Measurements from ENCODE around the gene FADS1. TPM values are rescaled to one million over a fixed set of nuclear protein-coding genes. Genes with fewer than 3 reads are reported as not detected.

Gene FADS1
- total RNA-seq, 4 donors from 2014 or later: 16.4 to 69.6 (median 46.6) TPM

DNA sequence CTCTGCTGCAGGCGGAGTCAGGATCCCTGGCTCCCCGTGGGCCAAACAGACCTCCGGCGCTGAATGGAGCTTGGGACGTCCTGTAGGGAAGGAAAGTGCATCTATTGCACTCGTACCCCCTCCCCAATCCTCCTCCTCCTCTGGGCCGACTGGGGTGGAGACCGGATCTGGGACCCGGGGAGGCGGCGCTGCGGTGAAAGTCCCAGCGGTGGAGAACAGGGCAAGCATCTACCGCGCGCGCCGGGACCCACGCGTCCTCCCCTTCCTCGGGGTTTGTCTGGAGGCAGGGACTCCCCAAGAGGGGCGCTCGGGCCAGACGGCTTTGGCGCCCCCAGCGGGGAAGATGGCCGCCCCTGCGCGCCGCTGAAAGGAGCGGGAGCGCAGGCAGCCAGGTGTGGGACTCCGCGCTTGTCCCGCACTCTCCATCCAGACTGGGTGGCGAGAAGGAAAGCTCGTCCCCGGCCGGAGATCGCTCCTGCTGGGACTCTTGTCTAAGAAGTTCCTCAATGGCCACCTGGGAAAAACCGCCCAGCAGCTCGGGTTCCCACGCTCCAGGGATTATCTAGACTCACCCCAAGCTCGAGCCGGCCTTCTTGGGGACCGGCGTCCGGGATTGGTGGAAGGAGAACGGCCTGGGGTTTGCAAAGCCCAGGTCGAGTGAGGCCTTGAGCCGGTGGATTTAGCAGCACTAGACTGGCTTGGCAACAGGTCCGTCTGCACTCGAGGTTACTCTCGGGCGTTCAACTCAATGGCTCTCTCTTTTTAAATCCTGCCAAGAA lies 12.0 kb upstream of the FADS1 start:
- Histone ChIP-seq H3K27me3 (peaks cover 22% of the 10 kb centered on the region), H3K36me3 (no peaks in the 10 kb centered on the region), H3K4me3 (peak overlapping the region; percentile 53), H3K27ac (peak overlapping the region; percentile 70), H3K4me1 (peaks cover 35% of the 10 kb centered on the region), H3K9me3 (no peaks in the 10 kb centered on the region)
- 23% methylated on average over 6 of the region's 55 CpGs for WGBS
- TF ChIP-seq POLR2AphosphoS5 (IDR thresholded peaks at IDR 0.05) (no peak), POLR2A (IDR thresholded peaks at IDR 0.05) (no peak), CTCF (IDR thresholded peaks at IDR 0.05) (peak in 1 of 2 donors; percentile 15), EP300 (IDR thresholded peaks at IDR 0.05) (no peak)
- no peak for DNase-seq (ENCODE audit: low spot score in 2 of 2)

- Histone ChIP-seq H3K4me3 (peak overlapping the region; percentile 53), H3K9me3 (no peaks in the 10 kb centered on the region), H3K27ac (peak overlapping the region; percentile 70), H3K27me3 (peaks cover 22% of the 10 kb centered on the region), H3K36me3 (no peaks in the 10 kb centered on the region), H3K4me1 (peaks cover 35% of the 10 kb centered on the region)
- TF ChIP-seq EP300 (IDR thresholded peaks at IDR 0.05) (no peak), POLR2AphosphoS5 (IDR thresholded peaks at IDR 0.05) (no peak), CTCF (IDR thresholded peaks at IDR 0.05) (no peak), POLR2A (IDR thresholded peaks at IDR 0.05) (no peak)
- WGBS: 1% methylated on average over 10 of the region's 16 CpGs
- DNase-seq (ENCODE audit: low spot score in 2 of 2): no peak
Measured at GRCh38 chr11:61828379-61828628, 11.5 kb upstream of the FADS1 start.

DNA sequence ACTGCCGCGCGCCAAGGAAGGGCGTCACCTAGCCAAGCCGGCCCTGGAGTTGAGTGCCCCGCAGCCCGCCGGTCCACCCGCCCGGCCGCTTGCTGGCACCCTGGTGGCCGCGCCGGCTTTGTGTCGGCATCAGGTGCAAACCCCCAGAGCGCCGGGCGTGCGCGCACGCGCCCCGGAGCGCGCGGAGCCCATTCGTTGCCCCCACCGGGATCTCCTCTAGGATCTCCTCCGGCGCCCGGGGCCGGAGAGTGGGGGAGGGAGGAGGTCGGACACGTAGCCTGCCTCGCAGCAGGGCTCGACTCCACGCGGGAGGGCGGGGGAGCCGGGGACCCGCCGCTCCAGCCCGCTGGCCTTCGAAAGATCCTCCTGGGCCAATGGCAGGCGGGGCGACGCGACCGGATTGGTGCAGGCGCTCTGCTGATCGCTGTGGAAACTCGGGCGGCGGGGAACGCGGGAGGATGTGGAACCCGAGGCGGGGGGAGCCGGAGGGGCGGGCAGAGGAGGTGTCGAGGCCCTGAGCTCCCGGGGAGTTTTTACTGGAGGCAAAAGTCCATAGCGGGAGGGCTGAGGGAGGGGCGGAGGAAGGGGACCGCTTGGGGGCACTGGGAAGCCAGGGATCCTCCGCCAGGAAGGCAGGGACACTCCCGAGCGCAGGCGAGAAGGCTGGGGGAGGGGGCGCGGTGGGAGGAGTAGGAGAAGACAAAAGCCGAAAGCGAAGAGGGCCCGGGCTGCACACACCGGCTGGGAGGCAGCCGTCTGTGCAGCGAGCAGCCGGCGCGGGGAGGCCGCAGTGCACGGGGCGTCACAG lies 11.0 kb upstream of the FADS1 start, which contains the start of gene FADS2:
TSS of gene FADS2 (plus strand) at position 730 of the 808 bp plus-strand sequence. CDS start 91 bp downstream, outside the sequence.
- TF ChIP-seq POLR2A (IDR thresholded peaks at IDR 0.05) (no peak), POLR2AphosphoS5 (IDR thresholded peaks at IDR 0.05) (no peak), CTCF (IDR thresholded peaks at IDR 0.05) (no peak), EP300 (IDR thresholded peaks at IDR 0.05) (no peak)
- Histone ChIP-seq H3K27ac (peak within 1 kb of the TSS; percentile 70), H3K4me1 (peaks cover 35% of the 10 kb centered on the region), H3K4me3 (peak within 1 kb of the TSS; percentile 53), H3K27me3 (peaks cover 22% of the 10 kb centered on the region), H3K9me3 (no peaks in the 10 kb centered on the region), H3K36me3 (no peaks in the 10 kb centered on the region)
- DNase-seq (ENCODE audit: low spot score in 2 of 2): peak; percentile 77 to 94
- 1% methylated on average over 32 of the region's 83 CpGs for WGBS

DNA sequence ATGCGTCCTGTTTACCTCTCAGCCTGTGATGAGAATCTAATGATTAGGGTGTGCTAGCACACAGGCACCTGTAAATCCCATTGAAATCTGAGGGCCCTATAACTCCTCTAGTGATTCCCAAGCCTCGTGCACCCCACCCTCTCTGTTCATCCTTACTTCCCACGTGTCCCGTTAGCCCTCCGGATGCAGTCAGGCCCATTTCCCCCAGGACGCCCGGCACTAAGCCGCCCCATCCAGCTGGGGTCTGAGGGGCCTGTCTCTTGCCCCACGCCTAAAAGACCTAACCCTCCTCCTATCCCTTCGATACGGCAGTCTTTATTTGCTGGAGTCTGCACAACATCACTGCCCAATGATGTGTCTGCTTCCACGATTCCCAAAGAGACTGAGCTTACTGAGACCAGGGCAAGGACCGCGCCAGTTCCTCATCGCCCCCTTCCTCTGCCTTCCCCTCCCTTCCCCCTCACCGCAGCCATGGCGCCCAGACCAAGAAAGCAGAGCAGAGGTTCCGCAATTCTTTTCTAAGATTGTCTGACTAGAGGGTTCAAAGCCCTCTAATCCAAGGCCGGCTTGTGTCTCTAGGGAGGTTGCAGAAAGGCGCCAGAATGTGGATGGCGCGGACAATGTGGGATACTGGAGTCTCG lies 10.2 kb upstream of the FADS1 start:
- no peak for TF ChIP-seq EP300 (IDR thresholded peaks at IDR 0.05)
- no peak for TF ChIP-seq POLR2AphosphoS5 (IDR thresholded peaks at IDR 0.05)
- TF ChIP-seq POLR2A (IDR thresholded peaks at IDR 0.05): no peak
- H3K4me1 ChIP-seq: peaks cover 35% of the 10 kb centered on the region
- H3K27me3 ChIP-seq: peaks cover 22% of the 10 kb centered on the region
- WGBS: 50% methylated on average over 20 of the region's 23 CpGs
- no peaks in the 10 kb centered on the region for H3K36me3 ChIP-seq
- no peaks in the 10 kb centered on the region for H3K9me3 ChIP-seq
- peak overlapping the region; percentile 53 for H3K4me3 ChIP-seq
- peak overlapping the region; percentile 65 for H3K27ac ChIP-seq
- DNase-seq (ENCODE audit: low spot score in 2 of 2): no peak

DNA sequence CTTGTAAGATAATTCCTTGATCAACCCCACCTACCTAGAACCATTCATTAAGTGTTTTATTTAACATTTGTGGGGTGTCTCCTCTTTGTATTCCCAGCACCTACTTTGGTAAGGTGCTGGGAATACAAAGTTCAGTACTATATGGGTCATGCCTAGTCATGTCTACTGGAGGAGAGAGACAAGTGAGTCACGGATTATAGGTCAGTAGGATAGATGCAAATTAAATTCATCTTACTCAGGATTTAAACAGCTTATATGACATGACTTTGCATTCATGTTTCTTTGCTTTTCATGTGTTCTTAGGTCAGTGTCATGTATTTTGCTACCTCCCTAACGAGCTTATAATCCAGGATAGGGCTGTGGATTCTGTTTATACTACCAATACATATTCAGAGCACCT lies 3.4 kb upstream of the FADS1 start:
- 46% methylated on average over 2 of the region's 2 CpGs for WGBS
- H3K4me3 ChIP-seq: no peak overlapping the region
- H3K27me3 ChIP-seq: peaks cover 21% of the 10 kb centered on the region

More for the DNA sequence above, 3.4 kb upstream of the FADS1 start:
- Histone ChIP-seq H3K36me3 (no peaks in the 10 kb centered on the region), H3K4me1 (peaks cover 32% of the 10 kb centered on the region), H3K27ac (peak overlapping the region; percentile 41), H3K9me3 (no peaks in the 10 kb centered on the region)
- no peak for DNase-seq (ENCODE audit: low spot score in 2 of 2)
- TF ChIP-seq POLR2A (IDR thresholded peaks at IDR 0.05): no peak
- TF ChIP-seq POLR2AphosphoS5 (IDR thresholded peaks at IDR 0.05): no peak
- TF ChIP-seq EP300 (IDR thresholded peaks at IDR 0.05): no peak
- TF ChIP-seq CTCF (IDR thresholded peaks at IDR 0.05): no peak
